HFFc6 (cell line): ENCODE measurements around the gene FIGNL2. TPM values are rescaled to one million over a fixed set of nuclear protein-coding genes. Genes with fewer than 3 reads are reported as not detected.

Experiments
- DNase-seq: peaks from one replicate; pipeline ENCODE4 v3.0.0-alpha.2; 2018
- H3K27ac Mint-ChIP-seq: 2 replicates; pipeline ENCODE4 v1.8.0; 2020; ENCODE audit warnings: mild to moderate bottlenecking, mixed read lengths
- H3K27me3 Mint-ChIP-seq: 2 replicates; pipeline ENCODE4 v1.8.0; 2021; ENCODE audit warnings: mild to moderate bottlenecking, moderate library complexity, mixed read lengths; ENCODE audit not compliant: insufficient read depth
- H3K36me3 Mint-ChIP-seq: 2 replicates; pipeline ENCODE4 v1.8.0; 2021; ENCODE audit warnings: low read depth, mixed read lengths
- H3K4me1 Mint-ChIP-seq: 2 replicates; pipeline ENCODE4 v1.8.0; 2020; ENCODE audit warnings: low read depth, mixed read lengths
- H3K4me3 Mint-ChIP-seq: 2 replicates; pipeline ENCODE4 v1.8.0; 2020; ENCODE audit warnings: mild to moderate bottlenecking, moderate library complexity, mixed read lengths
- H3K9me3 Mint-ChIP-seq: 2 replicates; pipeline ENCODE4 v1.8.0; 2020; ENCODE audit warnings: mild to moderate bottlenecking, mixed read lengths
- CTCF ChIP-seq: fragments of 200-600 bp; sonication (generic); IDR thresholded peaks from 2 replicates; pipeline ENCODE4 v1.5.0; 2021; ENCODE audit warnings: antibody characterized with exemption, mild to moderate bottlenecking
- total RNA-seq, 6 experiments: library from RNA; stranded (reverse); fragmentation: NEBNext Ultra II Directional; extraction: Animal tissue kit (Norgen Biotek cat#: 25700); gene quantifications; 2 replicates in 1 of 6; 3 replicates in 5 of 6; pipeline ENCODE4 v1.2.3, GENCODE V29; 2021

FIGNL2 gene
- total RNA-seq, 6 experiments from 2014 or later = not detected

DNA sequence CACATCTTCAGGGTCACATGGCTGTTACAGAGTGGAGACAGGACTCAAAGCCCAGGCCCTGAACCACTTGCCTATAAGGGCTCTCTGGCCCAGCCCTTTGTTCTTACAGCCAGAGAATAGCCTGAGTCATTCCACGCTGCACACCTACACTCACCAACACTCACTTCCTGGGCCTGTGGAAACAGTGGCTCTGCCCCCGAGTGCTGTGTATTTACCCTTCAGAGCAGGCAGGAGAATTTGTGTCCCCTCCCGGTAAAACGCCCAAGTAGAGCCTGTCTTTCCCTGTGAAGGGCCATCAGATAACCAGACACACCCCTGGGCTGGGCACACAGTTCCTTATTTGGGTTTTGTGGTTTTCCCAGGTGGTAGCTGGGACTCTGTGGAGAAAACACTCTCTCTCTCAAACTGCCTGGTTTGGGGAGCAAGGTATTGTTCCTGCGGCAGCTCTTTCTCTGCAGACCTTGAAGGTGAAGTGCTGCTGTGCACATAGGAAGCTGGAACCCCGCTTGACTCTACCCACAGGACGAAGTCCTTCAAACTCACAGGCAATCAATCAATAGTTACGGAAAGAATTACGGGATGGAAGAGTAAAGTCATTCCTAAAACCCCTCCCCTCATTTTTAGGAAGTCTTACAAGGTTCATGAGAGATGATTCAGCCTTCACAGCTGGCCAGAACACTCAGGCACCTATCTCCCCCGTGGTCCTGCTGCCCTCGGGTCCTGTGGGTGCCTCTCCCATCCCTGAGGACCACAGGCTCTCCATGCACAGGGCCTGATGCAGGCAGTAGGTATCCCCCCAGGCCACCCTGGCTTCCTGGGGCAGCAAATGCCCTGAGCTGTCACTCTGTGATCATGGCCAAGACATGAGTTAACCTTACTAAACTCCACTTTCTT is 20.3 kb downstream of the FIGNL2 start:
- Mint-ChIP-seq H3K36me3 (no peaks in the 10 kb centered on the region), H3K9me3 (no peaks in the 10 kb centered on the region), H3K27me3 (peaks cover 17% of the 10 kb centered on the region), H3K4me1 (peaks cover 11% of the 10 kb centered on the region), H3K4me3 (no peak overlapping the region), H3K27ac (no peak overlapping the region)
- TF ChIP-seq CTCF = no peak
- peak; percentile 20 for DNase-seq

GRCh38 chr12:51826881-51827280 is 21.6 kb downstream of the FIGNL2 start:
- H3K9me3 Mint-ChIP-seq = no peaks in the 10 kb centered on the region
- H3K4me3 Mint-ChIP-seq = no peak overlapping the region
- TF ChIP-seq CTCF = no peak
- DNase-seq = no peak
- H3K36me3 Mint-ChIP-seq = no peaks in the 10 kb centered on the region
- H3K27me3 Mint-ChIP-seq = peaks cover 10% of the 10 kb centered on the region
- peaks cover 11% of the 10 kb centered on the region for H3K4me1 Mint-ChIP-seq
- no peak overlapping the region for H3K27ac Mint-ChIP-seq

DNA sequence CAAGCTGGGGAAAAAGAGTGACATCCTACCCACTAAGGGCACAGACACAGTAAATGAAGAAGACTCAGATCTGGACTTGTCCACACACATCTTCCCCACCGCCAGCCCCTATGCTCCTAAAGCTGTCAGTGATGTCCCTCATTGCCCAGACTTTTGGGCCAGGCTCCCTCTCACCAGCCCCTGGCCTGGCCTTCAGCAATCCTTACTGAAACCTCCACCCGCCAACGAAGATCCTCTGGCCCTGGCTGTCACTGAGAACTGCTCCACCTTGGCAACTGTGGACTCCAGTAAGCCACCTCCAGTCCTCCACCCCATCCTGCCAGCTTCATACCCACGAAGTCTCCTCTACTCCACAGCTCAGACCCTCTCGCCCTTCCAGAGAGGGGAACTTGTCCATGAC is 23.3 kb downstream of the FIGNL2 start:
- H3K36me3 Mint-ChIP-seq = no peaks in the 10 kb centered on the region
- TF ChIP-seq CTCF = no peak
- no peaks in the 10 kb centered on the region for H3K9me3 Mint-ChIP-seq
- H3K4me3 Mint-ChIP-seq = no peak overlapping the region
- peaks cover 11% of the 10 kb centered on the region for H3K4me1 Mint-ChIP-seq
- no peak overlapping the region for H3K27ac Mint-ChIP-seq
- no peak for DNase-seq
- no peaks in the 10 kb centered on the region; the same call in 1 of the 2 replicates for H3K27me3 Mint-ChIP-seq

DNA sequence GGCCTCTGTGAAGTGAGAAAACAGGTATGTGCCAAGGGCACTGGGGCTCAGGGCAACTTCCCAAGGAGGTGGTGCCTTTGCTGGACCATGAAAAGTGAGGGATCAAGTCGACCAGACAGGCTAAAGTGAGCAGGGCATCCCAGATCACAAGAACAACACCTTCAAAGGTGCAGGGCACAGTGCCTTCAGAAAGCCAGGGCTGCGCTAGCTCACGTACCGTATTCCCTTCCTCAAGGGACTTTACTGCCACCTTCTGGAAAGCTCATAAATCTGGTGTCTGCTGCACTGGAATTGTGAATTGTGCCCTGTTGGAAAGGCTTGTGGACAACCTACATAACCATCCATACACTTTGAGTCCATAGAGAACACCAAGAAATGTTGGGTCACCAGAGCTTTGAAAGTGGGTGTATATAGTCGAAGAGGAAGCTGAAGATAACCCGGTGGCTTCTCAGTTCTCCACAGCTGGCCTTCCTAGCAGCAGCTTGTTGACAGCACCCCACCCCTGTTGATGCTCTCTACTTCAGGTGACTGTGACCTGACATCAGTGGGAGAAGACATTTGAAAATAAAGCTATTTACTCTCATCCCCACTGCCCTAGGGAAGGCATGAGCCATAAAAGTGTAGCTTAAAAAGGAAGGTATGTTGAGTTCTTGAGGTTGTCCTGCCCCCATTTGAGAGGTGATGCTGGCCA is 24.5 kb downstream of the FIGNL2 start:
- Mint-ChIP-seq H3K27me3 (no peaks in the 10 kb centered on the region), H3K9me3 (no peaks in the 10 kb centered on the region), H3K36me3 (no peaks in the 10 kb centered on the region), H3K27ac (no peak overlapping the region), H3K4me3 (no peak overlapping the region), H3K4me1 (peaks cover 19% of the 10 kb centered on the region)
- peak; percentile 64 for DNase-seq
- TF ChIP-seq CTCF = peak; percentile 77

- Mint-ChIP-seq H3K4me1 (peaks cover 25% of the 10 kb centered on the region), H3K36me3 (no peaks in the 10 kb centered on the region), H3K9me3 (no peaks in the 10 kb centered on the region), H3K27ac (no peak overlapping the region), H3K27me3 (no peaks in the 10 kb centered on the region), H3K4me3 (no peak overlapping the region)
- TF ChIP-seq CTCF = no peak
- DNase-seq = no peak
Measured at GRCh38 chr12:51822956-51823355, 25.6 kb downstream of the FIGNL2 start.
